Measurements from ENCODE around the gene ERO1B.

- TF ChIP-seq CTCF (IDR thresholded peaks at IDR 0.05 in 2 of 3, conservative IDR thresholded peaks at IDR 0.05 in 1 of 3; ENCODE audit: borderline replicate concordance in 1 of 3, insufficient read depth in 1 of 3, low read depth in 2 of 3, low read length in 2 of 3) (no peak), ZNF274 (IDR thresholded peaks at IDR 0.05; ENCODE audit: low read depth, low read length) (no peak), ZFX (IDR thresholded peaks at IDR 0.05) (no peak), CBX3 (IDR thresholded peaks at IDR 0.05; ENCODE audit: low read depth) (no peak), SP1 (IDR thresholded peaks at IDR 0.05; ENCODE audit: low read depth) (no peak), CEBPB (IDR thresholded peaks at IDR 0.05; ENCODE audit: low read depth) (no peak), POLR2AphosphoS5 (IDR thresholded peaks at IDR 0.05; ENCODE audit: low read depth, low read length) (no peak), EZH2phosphoT487 (IDR thresholded peaks at IDR 0.05; ENCODE audit: borderline replicate concordance) (no peak)
- TF ChIP-seq, protein P1, sequence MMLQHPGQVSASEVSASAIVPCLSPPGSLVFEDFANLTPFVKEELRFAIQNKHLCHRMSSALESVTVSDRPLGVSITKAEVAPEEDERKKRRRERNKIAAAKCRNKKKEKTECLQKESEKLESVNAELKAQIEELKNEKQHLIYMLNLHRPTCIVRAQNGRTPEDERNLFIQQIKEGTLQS (IDR thresholded peaks at IDR 0.05): no peak
- TF ChIP-seq, protein P2, sequence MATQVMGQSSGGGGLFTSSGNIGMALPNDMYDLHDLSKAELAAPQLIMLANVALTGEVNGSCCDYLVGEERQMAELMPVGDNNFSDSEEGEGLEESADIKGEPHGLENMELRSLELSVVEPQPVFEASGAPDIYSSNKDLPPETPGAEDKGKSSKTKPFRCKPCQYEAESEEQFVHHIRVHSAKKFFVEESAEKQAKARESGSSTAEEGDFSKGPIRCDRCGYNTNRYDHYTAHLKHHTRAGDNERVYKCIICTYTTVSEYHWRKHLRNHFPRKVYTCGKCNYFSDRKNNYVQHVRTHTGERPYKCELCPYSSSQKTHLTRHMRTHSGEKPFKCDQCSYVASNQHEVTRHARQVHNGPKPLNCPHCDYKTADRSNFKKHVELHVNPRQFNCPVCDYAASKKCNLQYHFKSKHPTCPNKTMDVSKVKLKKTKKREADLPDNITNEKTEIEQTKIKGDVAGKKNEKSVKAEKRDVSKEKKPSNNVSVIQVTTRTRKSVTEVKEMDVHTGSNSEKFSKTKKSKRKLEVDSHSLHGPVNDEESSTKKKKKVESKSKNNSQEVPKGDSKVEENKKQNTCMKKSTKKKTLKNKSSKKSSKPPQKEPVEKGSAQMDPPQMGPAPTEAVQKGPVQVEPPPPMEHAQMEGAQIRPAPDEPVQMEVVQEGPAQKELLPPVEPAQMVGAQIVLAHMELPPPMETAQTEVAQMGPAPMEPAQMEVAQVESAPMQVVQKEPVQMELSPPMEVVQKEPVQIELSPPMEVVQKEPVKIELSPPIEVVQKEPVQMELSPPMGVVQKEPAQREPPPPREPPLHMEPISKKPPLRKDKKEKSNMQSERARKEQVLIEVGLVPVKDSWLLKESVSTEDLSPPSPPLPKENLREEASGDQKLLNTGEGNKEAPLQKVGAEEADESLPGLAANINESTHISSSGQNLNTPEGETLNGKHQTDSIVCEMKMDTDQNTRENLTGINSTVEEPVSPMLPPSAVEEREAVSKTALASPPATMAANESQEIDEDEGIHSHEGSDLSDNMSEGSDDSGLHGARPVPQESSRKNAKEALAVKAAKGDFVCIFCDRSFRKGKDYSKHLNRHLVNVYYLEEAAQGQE (IDR thresholded peaks at IDR 0.05; ENCODE audit: low read depth): no peak
These were observed 12.3 kb downstream of the ERO1B start for GRCh38 chr1:236269439-236269838.
